HCT116 (cell line): ENCODE data around the gene RFX2. TPM values are rescaled to one million over a fixed set of nuclear protein-coding genes. Genes with fewer than 3 reads are reported as not detected.

ENCODE experiments used
- ATAC-seq: fragments of 200-7000 bp; cut with Tn5 transposase; 2 replicates; pipeline ENCODE4 v1.9.1; 2020; ENCODE audit warnings: mild to moderate bottlenecking, moderate library complexity
- BruUV-seq: library from RNA; stranded (reverse); fragments of 400-500 nt; replicated peaks from 2 replicates; lab custom pipeline; 2021; lab: Mats Ljungman, UMichigan
- CTCF ChIA-PET: fragments of 300-600 bp; sonication (Branson Sonifier 250); formaldehyde crosslinking; loops from one replicate; lab custom pipeline; 2021; ENCODE audit warnings: antibody characterized with exemption; lab: Charles Lee
- POLR2A ChIA-PET: fragments of 300-600, 350-600 bp; sonication (Branson Sonifier 250); formaldehyde crosslinking; loops from one replicate; lab custom pipeline; 2021; ENCODE audit warnings: antibody characterized with exemption; lab: Charles Lee
- RAD21 ChIA-PET, 2 experiments: fragments of 300-600 bp; sonication (Branson Sonifier 250); formaldehyde crosslinking; loops; one replicate each; lab custom pipeline; 2023; ENCODE audit warnings: low total read pairs in 2 of 2; ENCODE audit not compliant: uncharacterized antibody in 2 of 2, unreplicated experiment in 2 of 2, low non-redundant PET in 1 of 2; lab: Charles Lee
- DNase-seq: peaks from one replicate; pipeline ENCODE4 v3.0.0-alpha.2; 2010; ENCODE audit warnings: low read depth, low spot score
- H2AFZ ChIP-seq: fragments of 200-600 bp; shearing (Covaris generic), sonication (generic); 2 replicates; pipeline ENCODE4 v1.6.1; 2017; ENCODE audit warnings: low read depth, mixed run types, mixed read lengths, antibody characterized with exemption, low read length; ENCODE audit not compliant: poor library complexity, severe bottlenecking
- H3K27ac ChIP-seq: 2 replicates; pipeline ENCODE4 v1.5.1; 2012; ENCODE audit warnings: low read depth, low read length
- H3K27me3 ChIP-seq: fragments of 200-600 bp; sonication (generic); 2 replicates; pipeline ENCODE4 v1.6.1; 2016; ENCODE audit warnings: mixed run types, low read length, mixed read lengths; ENCODE audit not compliant: insufficient read depth
- H3K36me3 ChIP-seq, 2 experiments: fragments of 200-500 bp in 1 of 2; fragments of 200-600 bp in 1 of 2; sonication (Bioruptor generic) in 1 of 2; sonication (generic) in 1 of 2; 2 replicates each; pipeline versions ENCODE4 v1.5.1 to v1.6.1; 2014 to 2016; ENCODE audit warnings: low read length in 2 of 2, inconsistent platforms in 1 of 2, mixed read lengths in 1 of 2, mixed run types in 1 of 2; ENCODE audit not compliant: insufficient read depth in 2 of 2, control insufficient read depth in 1 of 2
- H3K4me1 ChIP-seq, 2 experiments: fragments of 200-600 bp in 1 of 2; sonication (generic) in 1 of 2; 2 replicates each; pipeline versions ENCODE4 v1.5.1 to v1.6.1; 2012 to 2017; ENCODE audit warnings: low read length in 2 of 2, inconsistent platforms in 1 of 2, mild to moderate bottlenecking in 1 of 2, mixed read lengths in 1 of 2, mixed run types in 1 of 2, moderate library complexity in 1 of 2; ENCODE audit not compliant: insufficient read depth in 2 of 2, control insufficient read depth in 1 of 2
- H3K4me2 ChIP-seq: fragments of 200-600 bp; sonication (generic); 2 replicates; pipeline ENCODE4 v1.6.1; 2017; ENCODE audit warnings: mixed run types, low read length, mixed read lengths
- H3K4me3 ChIP-seq, 2 experiments: fragments of 200-600 bp in 1 of 2; sonication (generic) in 1 of 2; replicated peaks in 1 of 2; 2 replicates each; pipeline ENCODE4 v1.5.1; 2011 to 2016; ENCODE audit warnings: low read length in 2 of 2, control low read depth in 1 of 2, low read depth in 1 of 2, mild to moderate bottlenecking in 1 of 2, mixed read lengths in 1 of 2, mixed run types in 1 of 2
- H3K79me2 ChIP-seq: fragments of 200-600 bp; sonication (generic); 2 replicates; pipeline ENCODE4 v1.6.1; 2017; ENCODE audit warnings: mild to moderate bottlenecking, mixed run types, low read length, moderate library complexity, mixed read lengths; ENCODE audit not compliant: insufficient read depth
- H3K9ac ChIP-seq: fragments of 200-600 bp; sonication (generic); 2 replicates; pipeline ENCODE4 v1.6.1; 2016; ENCODE audit warnings: low read length, mixed read lengths
- H3K9me2 ChIP-seq: fragments of 200-600 bp; sonication (generic), shearing (Covaris generic); 2 replicates; pipeline ENCODE4 v1.6.1; 2017; ENCODE audit warnings: mixed run types, mild to moderate bottlenecking, moderate library complexity; ENCODE audit not compliant: insufficient read depth
- H3K9me3 ChIP-seq, 2 experiments: fragments of 200-500 bp in 1 of 2; fragments of 200-600 bp in 1 of 2; sonication (Bioruptor generic) in 1 of 2; sonication (generic) in 1 of 2; 2 replicates each; pipeline ENCODE4 v1.6.1; 2014 to 2017; ENCODE audit warnings: low read length in 2 of 2, mixed read lengths in 2 of 2, inconsistent platforms in 1 of 2, low read depth in 1 of 2, mild to moderate bottlenecking in 1 of 2, mixed run types in 1 of 2, moderate library complexity in 1 of 2; ENCODE audit not compliant: control insufficient read depth in 1 of 2, insufficient read depth in 1 of 2
- H4K20me1 ChIP-seq: fragments of 200-600 bp; sonication (generic), shearing (Covaris generic); 2 replicates; pipeline ENCODE4 v1.6.1; 2017; ENCODE audit warnings: mixed run types, mild to moderate bottlenecking, moderate library complexity; ENCODE audit not compliant: insufficient read depth
- ATF3 ChIP-seq: IDR thresholded peaks from 2 replicates; pipeline ENCODE4 v1.6.1; 2012
- CBX3 ChIP-seq: IDR thresholded peaks from 2 replicates; pipeline ENCODE4 v1.6.1; 2012; ENCODE audit warnings: low read depth
- CTCF ChIP-seq, 3 experiments: fragments of 200-600 bp in 1 of 3; sonication (generic) in 1 of 3; IDR thresholded peaks in 2 of 3; conservative IDR thresholded peaks in 1 of 3; 2 replicates each; pipeline ENCODE4 v1.5.1; 2012 to 2017; ENCODE audit warnings: low read depth in 2 of 3, low read length in 2 of 3, antibody characterized with exemption in 1 of 3, borderline replicate concordance in 1 of 3, control low read depth in 1 of 3, mild to moderate bottlenecking in 1 of 3, mixed read lengths in 1 of 3, mixed run types in 1 of 3, moderate library complexity in 1 of 3; ENCODE audit not compliant: insufficient read depth in 1 of 3
- EZH2 ChIP-seq: fragments of 200-600 bp; sonication (generic); IDR thresholded peaks from 2 replicates; pipeline ENCODE4 v1.6.1; 2017; ENCODE audit warnings: antibody characterized with exemption, mixed run types
- POLR2A ChIP-seq: IDR thresholded peaks from 2 replicates; pipeline ENCODE4 v1.7.0; 2011; ENCODE audit warnings: borderline replicate concordance; ENCODE audit not compliant: insufficient read depth, insufficient read length; ENCODE audit errors: extremely low read depth
- POLR2AphosphoS5 ChIP-seq: IDR thresholded peaks from 2 replicates; pipeline ENCODE4 v1.6.1; 2011; ENCODE audit warnings: mild to moderate bottlenecking, low read depth, low read length, moderate library complexity
- RAD21 ChIP-seq: IDR thresholded peaks from 2 replicates; pipeline ENCODE4 v1.6.1; 2012; ENCODE audit warnings: low read depth, mild to moderate bottlenecking
- SIN3A ChIP-seq: IDR thresholded peaks from 2 replicates; pipeline ENCODE4 v1.6.1; 2012; ENCODE audit warnings: low read depth
- SRF ChIP-seq: IDR thresholded peaks from 2 replicates; pipeline ENCODE4 v1.6.1; 2012; ENCODE audit warnings: low read depth
- ZBTB33 ChIP-seq: IDR thresholded peaks from 2 replicates; pipeline ENCODE4 v1.6.1; 2011; ENCODE audit warnings: mild to moderate bottlenecking, low read length, moderate library complexity; ENCODE audit not compliant: insufficient replicate concordance; ENCODE audit errors: extremely low read depth
- ZNF274 ChIP-seq: fragments of 200-500 bp; sonication (Bioruptor generic); IDR thresholded peaks from 2 replicates; pipeline ENCODE4 v1.6.1; 2014; ENCODE audit warnings: mild to moderate bottlenecking, low read depth, low read length, inconsistent platforms
- intact Hi-C: fragments of 100-400 bp; cut with micrococcal nuclease; formaldehyde crosslinking; loops from 2 replicates; pipeline ENCODE4 v1.10.0; 2022
- total RNA-seq: library from RNA; stranded (reverse); gene quantifications from one replicate; pipeline ENCODE4 v1.2.1, GENCODE V29; 2021; ENCODE audit not compliant: unreplicated experiment

The RFX2 gene
- total RNA-seq, 1 experiment from 2014 or later, result 13.7 TPM

GRCh38 chr19:6047741-6048251, 62.5 kb downstream of the RFX2 start:
- POLR2A ChIA-PET, result interaction anchor here (2.1 kb wide), 1 partner anchor 78 kb away, joined by 13 read pairs; no protein-coding TSS in a partner anchor
- intact Hi-C loops, result loop anchor here (1.0 to 5.0 kb wide), 2 partner anchors 60 to 255 kb away; no protein-coding TSS in a partner anchor
- Histone ChIP-seq H3K4me2 (peak overlapping the region; percentile 47), H3K4me1 (peaks cover 3 to 11% of the 10 kb centered on the region in 2 experiments; a peak in 3 of 4 replicates), H3K9me2 (no peaks in the 10 kb centered on the region), H3K4me3 (no peak overlapping the region), H3K79me2 (no peaks in the 10 kb centered on the region; the same call in 1 of the 2 replicates), H3K27me3 (no peaks in the 10 kb centered on the region), H3K9me3 (no peaks in the 10 kb centered on the region), H3K9ac (no peak overlapping the region), H3K36me3 (no peaks in the 10 kb centered on the region), H4K20me1 (no peaks in the 10 kb centered on the region), H3K27ac (no peak overlapping the region), H2AFZ (no peak overlapping the region)
- BruUV-seq, result no TSS peak
- ATAC-seq (peak; percentile 69), DNase-seq (peak; percentile 31)
- RAD21 ChIA-PET, result interaction anchor here (0.6 to 1.8 kb wide), 4 partner anchors 14 to 473 kb away, joined by 3 to 15 read pairs (median 8); no protein-coding TSS in a partner anchor
- TF ChIP-seq CTCF (IDR thresholded peaks at IDR 0.05 in 2 of 3, conservative IDR thresholded peaks at IDR 0.05 in 1 of 3; ENCODE audit: borderline replicate concordance in 1 of 3, insufficient read depth in 1 of 3, low read depth in 2 of 3, low read length in 2 of 3) (peak; percentile 82 to 99 (median 85)), ATF3 (no peak), RAD21 (peak; percentile 57), SIN3A (no peak)
- CTCF ChIA-PET, result interaction anchor here (0.7 to 2.5 kb wide), 13 partner anchors 13 to 271 kb away, joined by 3 to 94 read pairs (median 4); no protein-coding TSS in a partner anchor

- ChIA-PET CTCF (interaction anchor here (1.0 to 2.5 kb wide), 7 partner anchors 45 to 272 kb away, joined by 3 to 94 read pairs (median 4); no protein-coding TSS in a partner anchor), POLR2A (interaction anchor here (2.1 kb wide), 1 partner anchor 79 kb away, joined by 13 read pairs; no protein-coding TSS in a partner anchor)
- TF ChIP-seq POLR2AphosphoS5, result no peak
- TF ChIP-seq SRF, result no peak
- no peak for TF ChIP-seq CBX3
- TF ChIP-seq ZNF274, result no peak
- no peak for TF ChIP-seq POLR2A
- no peak for TF ChIP-seq ATF3
- no peak for TF ChIP-seq EZH2
- TF ChIP-seq ZBTB33, result no peak
These were observed 63.0 kb downstream of the RFX2 start for GRCh38 chr19:6047256-6047655.

More at GRCh38 chr19:6047256-6047655, 63.0 kb downstream of the RFX2 start:
- Histone ChIP-seq H2AFZ (no peak overlapping the region), H4K20me1 (no peaks in the 10 kb centered on the region), H3K36me3 (no peaks in the 10 kb centered on the region), H3K4me2 (no peak overlapping the region), H3K4me3 (no peak overlapping the region), H3K4me1 (peaks cover 3 to 11% of the 10 kb centered on the region in 2 experiments; a peak in 3 of 4 replicates), H3K27ac (no peak overlapping the region), H3K79me2 (no peaks in the 10 kb centered on the region), H3K27me3 (no peaks in the 10 kb centered on the region), H3K9ac (no peak overlapping the region), H3K9me3 (no peaks in the 10 kb centered on the region), H3K9me2 (no peaks in the 10 kb centered on the region)
- no TSS peak for BruUV-seq
- intact Hi-C loops, result loop anchor here (5.0 kb wide), 1 partner anchor 255 kb away; no protein-coding TSS in a partner anchor
- no peak for DNase-seq
- ATAC-seq, result no peak
- RAD21 ChIA-PET, result interaction anchor here (1.7 to 1.8 kb wide), 2 partner anchors 78 to 79 kb away, joined by 13 to 15 read pairs; no protein-coding TSS in a partner anchor
